22Rv1 (cell line): Measurements from ENCODE around the gene IGFBP3.

ENCODE experiments used
- CTCF ChIP-seq: fragments of 450-650 bp; IDR thresholded peaks from 2 replicates; pipeline ENCODE4 v1.5.1; 2017; ENCODE audit warnings: mild to moderate bottlenecking
- ZFX ChIP-seq: fragments of 450-650 bp; IDR thresholded peaks from 2 replicates; pipeline ENCODE4 v1.6.1; 2017; ENCODE audit warnings: antibody characterized with exemption, borderline replicate concordance

- TF ChIP-seq CTCF (peak; percentile 99), ZFX (no peak)
Measured at GRCh38 chr7:45917658-45918057, 3.4 kb downstream of the IGFBP3 start.
